OCI-LY7 (cell line): Measurements from ENCODE around the gene IPO13. TPM values are rescaled to one million over a fixed set of nuclear protein-coding genes. Genes with fewer than 3 reads are reported as not detected.

ENCODE experiments used
- BruUV-seq: library from RNA; stranded (reverse); fragments of 400-500 nt; replicated peaks from 2 replicates; lab custom pipeline; 2021; lab: Mats Ljungman, UMichigan
- CTCF ChIA-PET: fragments of 300-600 bp; sonication (Branson Sonifier 250); formaldehyde crosslinking; loops from one replicate; lab custom pipeline; 2022; ENCODE audit warnings: antibody characterized with exemption; ENCODE audit not compliant: unreplicated experiment; lab: Charles Lee
- POLR2A ChIA-PET: fragments of 300-600 bp; sonication (Branson Sonifier 250); formaldehyde crosslinking; loops from one replicate; lab custom pipeline; 2022; ENCODE audit warnings: antibody characterized with exemption; lab: Charles Lee
- DNase-seq: peaks from one replicate; pipeline ENCODE4 v3.0.0-alpha.2; 2015; ENCODE audit warnings: low spot score
- H2AFZ ChIP-seq: fragments of 200-600 bp; sonication (generic), shearing (Covaris generic); 2 replicates; pipeline ENCODE4 v1.6.1; 2014; ENCODE audit warnings: mild to moderate bottlenecking, antibody characterized with exemption, low read length, moderate library complexity
- H3K27ac ChIP-seq: fragments of 200-600 bp; sonication (generic); 2 replicates; pipeline ENCODE4 v1.5.1; 2014; ENCODE audit warnings: mixed run types, low read depth, mild to moderate bottlenecking, moderate library complexity, low read length, inconsistent platforms; ENCODE audit not compliant: poor library complexity, severe bottlenecking
- H3K36me3 ChIP-seq: fragments of 200-600 bp; sonication (generic); 2 replicates; pipeline ENCODE4 v1.6.1; 2014; ENCODE audit warnings: mild to moderate bottlenecking, antibody characterized with exemption, low read length, moderate library complexity, mixed read lengths; ENCODE audit not compliant: insufficient read depth
- H3K4me1 ChIP-seq: fragments of 200-600 bp; sonication (generic); 2 replicates; pipeline ENCODE4 v1.5.1; 2014; ENCODE audit warnings: mild to moderate bottlenecking, low read length; ENCODE audit not compliant: insufficient read depth, poor library complexity, severe bottlenecking
- H3K4me2 ChIP-seq: fragments of 200-600 bp; sonication (generic); 2 replicates; pipeline ENCODE4 v1.6.1; 2014; ENCODE audit warnings: mild to moderate bottlenecking, low read length
- H3K4me3 ChIP-seq: fragments of 200-600 bp; sonication (generic); 2 replicates; pipeline ENCODE4 v1.5.1; 2014; ENCODE audit warnings: mild to moderate bottlenecking, low read depth, low read length; ENCODE audit not compliant: poor library complexity, severe bottlenecking
- H3K79me2 ChIP-seq: fragments of 200-600 bp; sonication (generic); 2 replicates; pipeline ENCODE4 v1.6.1; 2016; ENCODE audit warnings: low read depth, mild to moderate bottlenecking, low read length, moderate library complexity, mixed read lengths; ENCODE audit not compliant: insufficient read depth
- H3K9me2 ChIP-seq: fragments of 200-600 bp; sonication (generic); 2 replicates; pipeline ENCODE4 v1.6.1; 2016; ENCODE audit warnings: mild to moderate bottlenecking, low read length, mixed read lengths; ENCODE audit not compliant: insufficient read depth
- H3K9me3 ChIP-seq: fragments of 200-600 bp; sonication (generic); 2 replicates; pipeline ENCODE4 v1.6.1; 2014; ENCODE audit warnings: mild to moderate bottlenecking, mixed run types, low read length, mixed read lengths
- H4K20me1 ChIP-seq: fragments of 200-600 bp; sonication (generic); 2 replicates; pipeline ENCODE4 v1.6.1; 2014; ENCODE audit warnings: mild to moderate bottlenecking, antibody characterized with exemption, low read length, moderate library complexity, mixed read lengths; ENCODE audit not compliant: insufficient read depth
- CTCF ChIP-seq: fragments of 200-600 bp; sonication (generic); conservative IDR thresholded peaks from 2 replicates; pipeline ENCODE4 v1.5.1; 2014; ENCODE audit warnings: mild to moderate bottlenecking, antibody characterized with exemption, low read length, moderate library complexity, mixed read lengths
- EZH2phosphoT487 ChIP-seq: fragments of 200-600 bp; sonication (generic); IDR thresholded peaks from 2 replicates; pipeline ENCODE4 v1.6.1; 2018; ENCODE audit warnings: low read depth, borderline replicate concordance, mild to moderate bottlenecking, mixed run types, antibody characterized with exemption, low read length, moderate library complexity, mixed read lengths
- intact Hi-C: fragments of 100-400 bp; cut with micrococcal nuclease; formaldehyde crosslinking; loops from one replicate; pipeline ENCODE4 v1.10.0; 2022; ENCODE audit not compliant: unreplicated experiment
- total RNA-seq, 2 experiments: library from RNA; depleted of rRNA in 1 of 2; stranded (reverse); fragments of >200 nt in 1 of 2; shearing (Covaris generic) in 1 of 2; gene quantifications; 2 replicates each; pipeline ENCODE4 v1.2.3, GENCODE V29; 2014 to 2022

The IPO13 gene
- total RNA-seq, 2 experiments from 2014 or later = 17.8 to 24.1 TPM

DNA sequence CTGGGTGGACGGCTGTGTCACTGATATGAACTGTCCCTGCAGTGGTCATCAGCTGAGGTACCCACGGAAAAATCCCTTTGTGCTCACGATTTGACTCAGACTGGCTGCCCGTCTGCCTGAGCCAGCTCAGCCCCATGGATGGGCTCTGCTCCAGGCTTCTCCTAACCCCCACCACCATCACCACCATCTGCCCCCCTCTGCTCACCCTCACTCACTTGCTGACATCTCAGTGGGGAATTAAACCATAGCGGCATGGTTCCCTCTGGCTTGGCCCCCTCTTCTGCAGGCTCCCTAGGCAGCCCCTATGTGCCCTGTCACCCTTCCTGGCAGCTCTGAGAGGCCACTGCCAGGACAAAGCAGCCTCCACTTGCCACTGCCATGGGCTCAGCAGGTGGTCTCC, 67.2 kb downstream of the IPO13 start:
- no peak for TF ChIP-seq EZH2phosphoT487
- TF ChIP-seq CTCF = no peak
- POLR2A ChIA-PET = no interaction called here
- no TSS peak for BruUV-seq

DNA sequence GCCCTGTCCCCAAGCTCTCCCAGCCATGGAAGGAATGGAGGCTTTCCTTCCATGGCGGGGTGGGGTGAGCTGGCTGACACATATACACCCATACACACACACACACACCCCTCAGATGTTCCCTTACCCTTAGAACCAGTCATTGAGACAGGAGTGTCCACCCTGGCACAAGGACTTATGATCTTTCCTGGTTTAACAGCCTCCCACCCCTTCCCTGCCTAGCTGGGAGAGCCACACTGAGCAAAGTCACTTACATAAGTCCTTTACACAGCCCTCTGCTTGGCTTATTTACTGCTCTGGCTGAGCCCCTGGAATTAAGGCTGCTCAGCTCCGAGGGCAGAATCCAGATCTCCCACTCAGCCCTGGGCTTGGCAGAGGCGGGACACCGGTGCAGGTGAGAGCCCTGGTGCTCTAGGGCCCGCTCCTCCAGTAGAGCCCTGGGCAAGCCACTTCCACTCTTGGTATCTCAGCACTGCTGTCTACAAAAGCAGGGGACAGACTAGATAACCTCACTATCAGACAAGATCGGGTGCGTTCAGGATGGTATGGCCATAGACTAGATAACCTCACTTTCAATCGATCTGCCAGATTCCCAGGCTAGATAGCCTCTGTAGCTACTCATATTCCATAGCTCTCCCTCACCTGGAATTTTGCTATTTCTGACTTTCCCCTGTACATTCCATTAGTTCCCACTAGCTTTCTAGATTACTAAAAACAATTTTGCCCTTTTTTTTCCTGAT, 67.8 kb downstream of the IPO13 start:
- intact Hi-C loops = no loop called here
- CTCF ChIA-PET = no interaction called here
- no peaks in the 10 kb centered on the region for H3K9me3 ChIP-seq
- H3K9me2 ChIP-seq = no peaks in the 10 kb centered on the region
- DNase-seq = no peak
- H4K20me1 ChIP-seq = no peaks in the 10 kb centered on the region
- no peaks in the 10 kb centered on the region for H3K4me1 ChIP-seq
- H3K4me3 ChIP-seq = no peak overlapping the region
- no peak overlapping the region for H3K27ac ChIP-seq
- H3K79me2 ChIP-seq = no peaks in the 10 kb centered on the region
- no peak overlapping the region for H2AFZ ChIP-seq
- no peaks in the 10 kb centered on the region for H3K36me3 ChIP-seq
- POLR2A ChIA-PET = no interaction called here
- no TSS peak for BruUV-seq
- no peak overlapping the region for H3K4me2 ChIP-seq
- no peak for TF ChIP-seq CTCF
- TF ChIP-seq EZH2phosphoT487 = no peak

More for the DNA sequence above, 67.2 kb downstream of the IPO13 start:
- Histone ChIP-seq H3K79me2 (no peaks in the 10 kb centered on the region), H3K4me2 (no peak overlapping the region), H3K9me3 (no peaks in the 10 kb centered on the region), H3K4me3 (no peak overlapping the region), H3K36me3 (no peaks in the 10 kb centered on the region), H3K9me2 (no peaks in the 10 kb centered on the region), H3K27ac (no peak overlapping the region), H2AFZ (no peak overlapping the region), H3K4me1 (no peaks in the 10 kb centered on the region), H4K20me1 (no peaks in the 10 kb centered on the region)
- intact Hi-C loops = no loop called here
- DNase-seq = no peak
- CTCF ChIA-PET = no interaction called here

DNA sequence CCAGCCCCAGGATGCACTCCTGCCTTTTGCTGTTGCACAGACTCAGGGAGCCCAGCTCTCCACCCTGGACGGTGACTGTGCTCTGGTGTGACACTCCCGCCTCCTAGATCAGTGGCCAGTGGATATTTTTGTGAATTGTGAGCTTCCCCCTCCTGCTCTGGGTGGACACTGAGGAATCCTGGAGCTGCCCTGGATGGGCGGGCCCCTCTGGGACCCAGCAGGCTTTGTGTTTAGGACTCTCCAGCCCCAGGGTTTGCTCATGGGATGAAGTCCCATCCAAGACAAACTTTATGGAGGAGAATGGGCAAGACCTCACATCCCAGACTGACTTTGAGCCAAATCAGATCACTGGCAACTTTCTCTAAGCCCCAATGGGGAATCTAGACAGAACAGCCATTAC, 68.5 kb downstream of the IPO13 start:
- Histone ChIP-seq H3K9me3 (no peaks in the 10 kb centered on the region), H3K9me2 (no peaks in the 10 kb centered on the region), H3K36me3 (no peaks in the 10 kb centered on the region), H3K27ac (no peak overlapping the region), H2AFZ (no peak overlapping the region), H3K79me2 (no peaks in the 10 kb centered on the region), H4K20me1 (no peaks in the 10 kb centered on the region), H3K4me2 (no peak overlapping the region), H3K4me1 (no peaks in the 10 kb centered on the region), H3K4me3 (no peak overlapping the region)
- TF ChIP-seq EZH2phosphoT487 (no peak), CTCF (no peak)
- intact Hi-C loops = no loop called here
- BruUV-seq = no TSS peak
- ChIA-PET CTCF (no interaction called here), POLR2A (no interaction called here)
- no peak for DNase-seq
